GM12873 (cell line): ENCODE data around the gene SCART1.

Source experiments
- TF ChIP-seq, protein P1 (sequence below): IDR thresholded peaks from 2 replicates; pipeline ENCODE4 v1.5.1; 2012; ENCODE audit warnings: low read depth, mild to moderate bottlenecking, moderate library complexity, low read length, control low read depth; ENCODE audit not compliant: insufficient read depth; ENCODE audit errors: missing control alignments

Gene SCART1

DNA sequence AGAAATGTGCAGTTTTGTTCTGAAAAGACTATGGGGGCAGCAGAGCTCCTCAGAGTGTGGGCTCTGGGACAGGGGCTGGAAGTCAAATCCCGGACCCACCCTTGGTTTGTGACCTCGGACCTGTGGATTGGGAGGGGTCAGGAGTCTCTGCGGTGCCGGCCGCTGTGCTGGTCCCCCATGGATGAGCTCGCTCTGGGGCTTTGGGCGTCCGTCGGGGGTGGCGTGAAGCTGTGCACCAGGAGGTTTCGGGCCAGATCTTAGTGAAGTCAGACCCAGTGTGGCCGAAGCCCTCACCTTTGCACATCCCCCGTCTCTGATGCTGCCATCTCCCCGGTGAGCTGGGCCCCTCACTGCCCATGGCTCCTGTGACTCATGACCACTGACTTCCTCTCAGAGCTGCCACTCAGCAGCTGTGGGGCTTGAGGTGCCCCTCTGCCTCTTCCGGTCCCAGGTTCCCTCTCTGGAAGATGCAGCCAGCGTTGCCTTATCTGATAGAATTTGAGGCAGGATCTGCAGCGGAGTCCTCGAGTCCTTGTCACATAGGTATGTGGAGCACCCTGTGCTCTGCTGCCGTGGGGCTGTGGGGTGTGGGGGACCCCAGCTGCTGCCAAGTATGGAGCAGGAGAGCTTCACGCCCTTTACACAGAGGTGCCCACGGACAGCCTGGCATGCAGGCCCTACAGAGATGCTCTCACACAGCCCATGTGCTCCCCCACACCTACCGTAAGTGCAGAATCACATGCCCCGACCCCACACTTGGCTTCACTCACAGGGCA, 11.4 kb upstream of the SCART1 start:
- TF ChIP-seq, protein P1, sequence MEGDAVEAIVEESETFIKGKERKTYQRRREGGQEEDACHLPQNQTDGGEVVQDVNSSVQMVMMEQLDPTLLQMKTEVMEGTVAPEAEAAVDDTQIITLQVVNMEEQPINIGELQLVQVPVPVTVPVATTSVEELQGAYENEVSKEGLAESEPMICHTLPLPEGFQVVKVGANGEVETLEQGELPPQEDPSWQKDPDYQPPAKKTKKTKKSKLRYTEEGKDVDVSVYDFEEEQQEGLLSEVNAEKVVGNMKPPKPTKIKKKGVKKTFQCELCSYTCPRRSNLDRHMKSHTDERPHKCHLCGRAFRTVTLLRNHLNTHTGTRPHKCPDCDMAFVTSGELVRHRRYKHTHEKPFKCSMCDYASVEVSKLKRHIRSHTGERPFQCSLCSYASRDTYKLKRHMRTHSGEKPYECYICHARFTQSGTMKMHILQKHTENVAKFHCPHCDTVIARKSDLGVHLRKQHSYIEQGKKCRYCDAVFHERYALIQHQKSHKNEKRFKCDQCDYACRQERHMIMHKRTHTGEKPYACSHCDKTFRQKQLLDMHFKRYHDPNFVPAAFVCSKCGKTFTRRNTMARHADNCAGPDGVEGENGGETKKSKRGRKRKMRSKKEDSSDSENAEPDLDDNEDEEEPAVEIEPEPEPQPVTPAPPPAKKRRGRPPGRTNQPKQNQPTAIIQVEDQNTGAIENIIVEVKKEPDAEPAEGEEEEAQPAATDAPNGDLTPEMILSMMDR = no peak

DNA sequence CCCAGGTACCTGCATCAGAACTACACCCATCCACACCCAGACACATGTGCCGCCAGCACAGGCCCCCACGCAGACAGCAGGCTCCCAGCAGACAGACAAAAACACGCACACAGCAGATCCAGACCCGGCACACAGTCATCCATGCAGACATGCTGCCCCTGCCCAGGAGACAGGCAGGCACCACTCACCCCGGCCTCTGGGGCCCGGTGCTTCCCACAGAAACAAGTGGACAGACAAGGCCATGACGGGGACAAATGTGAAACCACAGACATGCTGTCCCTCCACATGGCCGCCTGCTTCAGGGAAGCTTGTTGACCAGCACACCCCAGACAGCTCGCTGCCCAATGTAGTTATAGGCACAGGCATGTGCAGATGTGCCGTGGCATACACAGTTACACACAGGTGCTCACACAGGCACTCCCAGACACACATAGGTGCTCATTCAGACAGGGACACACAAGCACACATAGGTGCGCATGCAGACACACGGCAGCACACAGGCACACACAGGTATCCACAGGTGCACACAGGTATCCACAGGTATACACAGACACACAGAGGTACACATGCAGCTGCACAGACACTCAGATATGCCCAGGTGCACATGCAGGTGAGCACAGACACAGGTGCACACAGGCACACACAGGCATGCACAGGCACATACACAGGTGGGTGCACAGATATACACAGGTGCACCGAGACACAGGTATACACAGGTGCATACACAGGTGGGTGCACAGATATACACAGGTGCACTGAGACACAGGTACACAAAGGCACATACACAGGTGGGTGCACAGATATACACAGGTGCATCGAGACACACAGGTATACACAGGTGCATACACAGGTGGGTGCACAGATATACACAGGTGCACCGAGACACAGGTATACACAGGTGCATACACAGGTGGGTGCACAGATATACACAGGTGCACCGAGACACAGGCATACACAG, 10.5 kb upstream of the SCART1 start:
- TF ChIP-seq, protein P1 = no peak

DNA sequence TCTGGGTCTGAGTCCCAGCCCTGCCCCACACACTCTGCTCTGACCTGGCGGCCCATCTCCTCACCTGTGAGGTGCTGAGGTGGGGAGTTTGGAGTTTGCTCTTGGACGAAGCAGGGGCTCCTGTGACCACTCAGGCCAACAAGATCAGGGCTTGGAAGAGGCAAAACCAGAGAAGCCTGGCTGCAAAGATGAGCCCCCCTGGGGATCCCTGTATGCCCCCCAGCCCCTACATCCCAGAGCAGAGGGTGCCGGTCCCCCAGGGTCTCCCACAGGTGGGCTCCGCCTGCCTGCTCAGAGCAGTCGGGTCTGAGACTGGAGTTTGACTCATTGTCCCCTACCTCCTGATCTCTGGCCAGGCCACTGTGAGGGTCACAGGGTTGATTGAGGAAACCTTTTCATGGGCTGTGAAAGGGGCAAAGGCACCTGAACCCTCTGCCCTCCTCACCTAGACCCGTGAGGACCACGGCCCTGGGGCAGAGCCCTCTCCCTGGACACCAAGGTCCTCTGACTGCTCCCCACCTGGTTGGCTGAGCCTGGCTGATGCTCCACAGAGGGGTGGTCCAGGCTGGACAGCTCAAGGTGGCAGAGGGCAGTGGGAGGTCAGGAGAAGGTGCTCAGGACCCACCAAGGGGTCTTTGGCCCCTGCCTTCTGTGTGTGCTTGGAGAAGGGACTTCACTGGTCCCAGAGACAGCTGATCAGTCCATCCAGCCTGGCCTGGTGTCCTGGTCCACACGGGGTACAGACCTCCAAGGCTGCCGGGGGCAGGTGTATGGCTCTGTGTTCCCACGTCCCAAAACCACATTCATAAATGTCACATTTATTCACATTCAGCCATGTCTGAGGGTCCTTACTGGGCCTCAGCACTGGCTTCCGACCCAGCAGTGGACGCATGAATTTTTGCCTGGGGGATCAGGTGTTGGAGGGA, 9.1 kb upstream of the SCART1 start:
- TF ChIP-seq, protein P1 = no peak

DNA sequence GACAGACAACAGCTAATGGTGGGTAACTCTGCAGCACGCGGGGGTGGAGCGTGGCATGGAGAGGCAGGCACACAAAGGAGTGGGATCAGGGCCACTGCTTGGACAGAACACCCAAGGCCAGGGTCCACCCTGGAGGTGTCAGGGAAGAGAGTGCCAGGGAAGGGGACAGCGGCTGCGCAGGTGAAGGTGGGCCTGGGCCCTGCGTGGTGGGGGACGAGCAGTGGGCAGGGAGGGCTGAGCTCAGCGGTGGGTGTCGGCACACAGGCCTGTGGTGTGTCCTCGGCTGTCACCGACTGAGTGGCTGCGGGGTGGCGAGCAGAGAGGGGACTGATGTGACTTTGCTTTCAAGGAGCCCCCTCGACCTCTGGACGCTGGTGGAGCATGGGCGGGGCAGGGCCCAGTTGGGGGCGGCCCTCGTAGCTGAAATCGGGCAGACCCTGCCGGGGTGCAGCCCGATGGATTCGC, 8.4 kb upstream of the SCART1 start:
- TF ChIP-seq, protein P1 = no peak

DNA sequence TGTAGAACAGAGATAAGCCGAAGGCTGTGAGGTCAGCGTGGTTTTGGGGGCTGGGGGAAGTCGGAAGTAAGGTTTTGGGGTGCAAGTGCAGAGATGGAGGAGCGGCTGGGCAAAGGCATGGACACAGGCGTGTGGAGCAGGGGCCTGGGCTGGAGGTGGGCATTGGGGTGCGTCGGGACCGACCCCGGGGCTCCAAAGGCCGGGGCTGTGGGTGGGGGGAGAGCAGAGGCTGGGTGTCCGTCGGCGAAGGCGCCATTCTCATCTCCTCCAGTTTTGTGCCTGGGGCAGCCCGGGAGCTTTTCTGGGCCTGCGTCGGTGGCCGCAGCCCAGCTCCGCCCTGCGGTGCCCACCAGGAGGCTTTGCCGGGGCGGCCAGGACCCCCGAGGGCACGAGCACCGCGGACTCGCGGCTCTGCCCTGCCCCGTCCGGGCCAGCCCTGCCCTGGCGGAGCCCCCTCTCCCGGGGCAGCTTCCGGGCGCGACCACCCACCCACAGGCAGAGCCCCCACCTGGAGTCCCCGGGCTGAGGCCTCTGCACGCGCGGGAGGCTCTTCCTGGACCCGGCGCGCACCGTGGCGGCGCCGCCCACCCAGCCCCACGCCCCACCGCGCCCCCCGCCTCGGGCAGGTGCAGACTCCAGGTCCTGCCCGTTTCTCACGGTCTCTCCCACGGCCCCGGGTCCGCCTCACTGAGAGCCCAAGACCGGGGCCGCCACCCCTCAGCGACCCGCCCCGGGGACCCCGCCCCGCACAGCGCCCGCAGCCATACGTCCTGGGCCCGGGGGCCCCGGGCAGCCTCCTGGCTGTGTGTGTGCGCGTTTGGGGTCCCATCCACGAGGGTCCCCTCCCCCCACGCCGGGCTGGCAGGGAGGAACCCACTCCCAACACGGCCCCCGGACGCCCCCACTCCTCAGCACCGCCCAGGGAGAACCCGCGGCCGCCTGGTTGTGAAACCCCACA, 7.7 kb upstream of the SCART1 start:
- TF ChIP-seq, protein P1 = no peak

DNA sequence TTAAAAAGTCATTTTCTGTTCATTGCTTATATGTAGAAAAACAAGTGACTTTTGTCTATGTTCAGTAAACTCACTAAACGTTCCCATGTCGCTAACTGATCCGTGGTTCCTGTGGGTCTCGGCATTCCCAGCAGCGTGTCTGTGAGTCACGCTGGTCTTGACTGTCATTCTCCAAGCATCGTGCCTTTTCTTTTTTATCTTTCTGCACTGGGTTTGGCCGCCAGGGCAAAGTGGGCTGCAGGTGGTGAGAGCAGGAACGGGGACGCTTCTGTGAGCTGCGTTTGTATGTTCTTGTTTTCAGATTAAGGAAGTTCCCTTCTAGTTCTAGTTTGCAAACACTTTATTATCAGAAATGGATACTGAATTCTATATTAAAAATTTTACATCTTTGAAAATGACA, 6.8 kb upstream of the SCART1 start:
- TF ChIP-seq, protein P1 = no peak
